Measurements from ENCODE around the gene MED27.
A peak's percentile ranks its signal among the peaks of the same experiment; 100 is the strongest.
"Not testable (repeated sequence)": the region's sequence is repeated elsewhere in the genome, so short reads cannot be mapped to it uniquely, and the experiment has no call there.

The MED27 gene

GRCh38 chr9:132018957-132019405 is 60.7 kb downstream of the MED27 start:
- DNase-seq (ENCODE audit: low read depth) = no peak

DNA sequence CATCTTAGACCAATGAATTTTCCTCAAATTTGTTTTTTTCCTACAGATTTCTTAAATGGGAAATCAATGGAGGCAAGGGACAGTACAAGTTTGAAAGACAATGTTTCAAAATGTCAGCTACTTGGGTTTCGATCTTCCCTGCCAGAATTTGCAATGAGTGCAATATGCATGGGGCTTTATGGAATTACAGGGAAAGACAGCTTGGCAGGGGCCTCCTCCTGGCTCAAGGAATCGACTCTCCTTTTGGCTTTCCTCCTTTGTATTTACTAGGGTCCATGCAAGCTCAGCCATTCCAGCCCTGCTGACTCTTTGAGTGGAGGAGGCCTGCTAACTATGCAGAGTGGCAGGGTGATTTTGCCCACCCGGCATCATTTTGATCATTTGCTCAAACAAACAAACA is 63.2 kb downstream of the MED27 start:
- no peak for DNase-seq (ENCODE audit: low read depth)

- DNase-seq (ENCODE audit: low read depth) = no peak
Measured at GRCh38 chr9:132015866-132016265, 63.8 kb downstream of the MED27 start.

DNA sequence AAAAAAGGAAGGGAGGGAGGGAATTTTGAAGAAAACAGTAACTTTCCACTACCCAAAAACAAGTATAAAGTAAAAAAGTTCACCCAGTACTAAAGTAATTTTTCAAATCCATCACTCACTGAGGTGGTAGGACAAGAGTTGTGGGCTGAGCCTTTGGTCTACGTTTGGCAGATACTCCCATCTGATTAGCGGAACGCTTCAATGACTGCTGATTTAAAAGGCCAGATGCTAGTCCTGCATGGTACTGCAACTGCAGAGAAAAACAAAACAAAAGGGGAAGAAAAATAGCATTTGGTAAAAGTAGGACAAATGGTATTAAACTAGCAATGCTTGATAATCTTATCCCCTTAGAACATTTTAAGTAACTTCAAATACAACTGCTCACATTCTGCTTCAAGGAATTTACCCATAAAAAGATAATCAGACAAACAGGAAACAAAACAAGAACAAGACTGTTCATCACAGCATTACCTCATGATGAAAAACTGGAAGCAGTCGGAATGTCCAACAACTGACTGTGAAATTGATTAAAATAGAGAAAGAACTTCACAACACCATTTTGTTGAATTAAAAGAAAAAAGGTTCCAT is 65.4 kb downstream of the MED27 start:
- DNase-seq (ENCODE audit: low read depth) = no peak

GRCh38 chr9:132012704-132013357 is 66.8 kb downstream of the MED27 start:
- DNase-seq (ENCODE audit: low read depth) = no peak

GRCh38 chr9:132011896-132012295 is 67.8 kb downstream of the MED27 start:
- no peak for DNase-seq (ENCODE audit: low read depth)

GRCh38 chr9:132011309-132011708 is 68.4 kb downstream of the MED27 start:
- no peak for DNase-seq (ENCODE audit: low read depth)

- not testable (repeated sequence) for DNase-seq (ENCODE audit: low read depth)
Measured at GRCh38 chr9:132010201-132010600, 69.5 kb downstream of the MED27 start.

- DNase-seq (ENCODE audit: low read depth) = no peak
Measured at GRCh38 chr9:132008855-132009812, 70.5 kb downstream of the MED27 start.

GRCh38 chr9:132008184-132008803 is 71.4 kb downstream of the MED27 start:
- DNase-seq (ENCODE audit: low read depth) = no peak

DNA sequence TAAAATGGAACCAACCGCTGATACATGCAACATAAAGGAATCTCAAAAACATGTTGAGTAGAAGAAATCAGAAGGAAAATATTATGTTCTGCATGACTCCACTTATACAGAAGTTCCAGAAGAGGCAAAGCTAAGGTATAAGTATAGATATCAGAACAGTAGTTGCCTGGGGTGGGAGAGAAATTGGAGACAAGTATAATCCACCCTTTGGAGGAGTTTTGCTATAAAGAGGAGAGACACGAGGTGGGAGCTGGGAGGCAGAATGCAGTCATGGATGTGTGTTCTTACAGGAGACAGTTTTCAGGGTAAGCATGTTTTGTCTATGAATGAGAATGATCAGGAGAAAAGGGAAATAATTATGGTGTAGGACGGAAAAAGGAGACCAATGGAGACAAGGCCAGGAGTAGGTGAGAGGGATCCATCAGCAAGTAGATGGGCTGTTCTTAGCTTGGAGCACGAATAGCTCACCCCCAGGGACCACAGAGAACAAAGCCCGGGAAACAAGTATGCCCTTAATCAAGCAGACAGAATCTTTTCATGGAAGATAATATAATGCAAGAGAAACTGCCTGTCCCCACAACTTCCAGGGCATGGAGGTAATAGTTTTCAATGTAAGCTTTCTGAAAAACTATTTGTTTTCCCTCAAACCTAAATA is 72.2 kb downstream of the MED27 start:
- DNase-seq (ENCODE audit: low read depth) = no peak

- DNase-seq (ENCODE audit: low read depth) = no peak
Measured at GRCh38 chr9:132006677-132007370, 72.8 kb downstream of the MED27 start.

DNA sequence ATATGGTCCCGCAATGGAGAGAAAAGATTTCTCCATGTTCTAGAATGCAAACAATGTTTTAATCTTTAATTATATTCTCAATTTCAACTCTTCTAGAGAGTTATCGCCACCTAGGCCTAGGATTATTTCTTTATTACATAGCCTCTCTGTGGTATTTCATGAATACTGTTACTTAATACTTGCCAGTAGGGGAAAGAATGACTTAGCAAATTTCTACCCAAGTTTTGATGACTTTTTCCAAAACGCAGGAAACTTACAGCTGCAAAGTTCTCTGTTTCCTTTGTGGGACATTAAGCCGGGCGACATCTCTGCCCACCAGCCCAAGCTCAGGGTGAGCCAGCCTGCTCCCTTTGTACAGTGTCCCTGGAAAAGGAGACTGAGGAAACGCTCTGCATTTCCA is 73.8 kb downstream of the MED27 start:
- DNase-seq (ENCODE audit: low read depth) = no peak

DNA sequence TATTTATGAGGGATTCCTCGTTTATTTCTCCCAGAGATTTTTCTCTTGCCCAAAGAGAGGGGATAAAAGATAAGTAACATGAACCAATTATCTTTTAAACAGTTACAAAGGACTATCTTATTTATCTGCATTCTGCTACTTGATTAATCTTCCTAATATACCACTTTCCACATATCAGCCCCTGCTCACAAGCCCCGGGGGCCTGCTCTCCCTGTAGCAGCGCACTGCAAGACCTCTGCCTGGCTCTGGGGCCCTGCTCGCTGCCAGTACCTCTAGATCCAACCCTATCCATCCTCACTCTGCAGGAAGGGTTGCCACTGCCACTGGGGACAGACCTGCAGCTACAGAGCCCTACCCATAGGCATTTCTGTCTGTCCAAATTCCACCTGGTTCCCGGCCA is 75.3 kb downstream of the MED27 start:
- DNase-seq (ENCODE audit: low read depth) = no peak

DNA sequence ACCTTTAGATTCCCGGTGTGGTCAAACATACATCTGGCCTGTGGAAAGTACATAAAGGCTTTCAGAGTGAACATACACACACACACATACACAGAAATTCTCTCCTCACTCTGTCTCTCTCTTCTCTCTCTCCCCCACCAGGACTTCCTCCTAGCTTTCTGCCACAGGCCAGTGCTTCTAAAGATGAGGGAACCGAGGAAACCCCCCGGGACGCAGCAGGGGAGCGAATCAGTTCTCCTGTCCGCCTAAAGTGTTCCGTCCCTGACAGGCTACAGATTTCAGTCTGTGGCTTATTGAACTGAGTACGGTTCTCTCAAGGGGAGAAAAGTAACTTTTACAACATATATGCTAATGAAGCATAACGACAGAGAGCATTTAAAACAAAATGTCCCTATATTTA is 75.8 kb downstream of the MED27 start:
- DNase-seq (ENCODE audit: low read depth) = no peak

GRCh38 chr9:132003319-132003704 is 76.4 kb downstream of the MED27 start:
- no peak for DNase-seq (ENCODE audit: low read depth)

DNA sequence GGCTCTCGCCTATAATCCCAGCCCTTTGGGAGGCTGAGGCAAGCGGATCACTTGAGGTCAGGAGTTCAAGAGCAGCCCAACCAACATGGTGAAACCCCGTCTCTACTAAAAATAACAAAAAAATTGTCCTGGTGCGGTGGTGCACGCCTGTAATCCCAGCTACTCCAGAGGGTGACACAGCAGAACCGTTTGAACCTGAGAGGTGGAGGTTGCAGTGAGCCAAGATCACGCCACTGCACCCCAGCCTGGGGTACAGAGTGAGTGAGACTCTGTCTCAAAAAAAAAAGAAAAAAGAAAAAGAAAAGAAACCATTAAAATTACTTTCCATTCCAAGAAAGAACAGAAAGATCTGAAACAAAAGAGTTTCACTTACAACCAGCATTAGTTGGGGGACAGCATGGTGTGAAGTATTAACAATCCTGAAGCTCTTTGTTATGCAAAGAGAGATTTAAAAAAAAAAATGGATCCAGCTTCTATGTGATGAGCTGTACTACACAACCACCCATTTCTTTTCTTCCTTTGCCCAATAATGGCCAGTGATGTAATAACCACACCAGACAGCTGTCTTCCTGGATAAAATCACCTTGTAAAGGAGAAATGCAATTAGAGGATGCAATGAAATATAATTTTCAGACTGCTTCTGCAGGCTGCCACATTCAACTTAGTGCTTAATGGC is 76.9 kb downstream of the MED27 start:
- no peak for DNase-seq (ENCODE audit: low read depth)

DNA sequence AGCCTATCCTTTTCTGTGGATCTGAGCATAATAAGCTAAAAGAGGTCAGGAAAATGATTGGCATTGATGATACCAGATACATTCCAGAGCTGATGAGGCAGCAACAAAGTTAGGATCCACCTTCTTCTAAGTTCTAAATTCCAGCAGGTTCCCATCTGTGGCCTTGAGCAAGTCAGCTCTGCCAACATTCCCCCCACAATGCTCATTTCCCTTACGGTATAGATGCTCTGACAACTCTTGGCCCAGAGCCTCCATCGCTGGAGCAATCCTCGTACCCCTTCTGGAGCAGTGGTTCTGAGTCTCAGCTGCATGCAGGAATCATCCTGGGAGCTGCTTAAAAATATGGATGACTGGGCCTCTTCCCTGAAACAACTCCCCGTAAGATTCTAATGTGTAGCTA is 78.1 kb downstream of the MED27 start:
- DNase-seq (ENCODE audit: low read depth) = no peak

- no peak for DNase-seq (ENCODE audit: low read depth)
Measured at GRCh38 chr9:132000659-132001058, 79.0 kb downstream of the MED27 start.

- DNase-seq (ENCODE audit: low read depth) = peak; percentile 37
Measured at GRCh38 chr9:131999692-132000551, 79.7 kb downstream of the MED27 start.

All from GM04503 (cell line).